K562 (cell line): ENCODE results near the gene MAP3K15. TPM values are rescaled to one million over a fixed set of nuclear protein-coding genes. Genes with fewer than 3 reads are reported as not detected.

Source experiments
- ARID3A ChIP-seq: IDR thresholded peaks from 2 replicates; pipeline ENCODE4 v1.6.1; 2012; ENCODE audit warnings: low read depth, low read length, improper control_type of control experiment, borderline replicate concordance
- EWSR1 ChIP-seq: fragments of 450-650 bp; IDR thresholded peaks from 2 replicates; pipeline ENCODE4 v1.6.1; 2018; ENCODE audit warnings: borderline replicate concordance, mild to moderate bottlenecking, low read depth, moderate library complexity; ENCODE audit not compliant: partially characterized antibody
- EZH2 ChIP-seq: IDR thresholded peaks from 2 replicates; pipeline ENCODE4 v1.6.1; 2012; ENCODE audit warnings: low read depth, mild to moderate bottlenecking, inconsistent platforms, low read length, borderline replicate concordance
- FOXA1 ChIP-seq: fragments of 450-650 bp; IDR thresholded peaks from 2 replicates; pipeline ENCODE4 v1.6.1; 2016; ENCODE audit warnings: mild to moderate bottlenecking, borderline replicate concordance
- HINFP ChIP-seq: fragments of 450-650 bp; conservative IDR thresholded peaks from 2 replicates; pipeline ENCODE4 v1.6.1; 2016; ENCODE audit warnings: missing genetic modification characterization, low read depth, mild to moderate bottlenecking, control low read depth, missing compliant biosample characterization
- RAD21 ChIP-seq, 2 experiments: fragments of 250-450 bp in 1 of 2; fragments of 450-650 bp in 1 of 2; sonication (Bioruptor Pico) in 1 of 2; formaldehyde crosslinking in 1 of 2; IDR thresholded peaks in 1 of 2; conservative IDR thresholded peaks in 1 of 2; 2 replicates each; pipeline versions ENCODE4 v1.4.0 to v1.8.0; 2020 to 2022; ENCODE audit warnings: mild to moderate bottlenecking in 2 of 2, moderate library complexity in 1 of 2
- SMC3 ChIP-seq: conservative IDR thresholded peaks from 2 replicates; pipeline ENCODE4 v1.6.1; 2011; ENCODE audit warnings: low read depth, low read length, improper control_type of control experiment; ENCODE audit not compliant: insufficient read depth
- TFE3 ChIP-seq: fragments of 450-650 bp; formaldehyde crosslinking; IDR thresholded peaks from 2 replicates; pipeline ENCODE4 v1.4.0; 2020; ENCODE audit warnings: mild to moderate bottlenecking, mixed read lengths
- ZNF121 ChIP-seq: sonication (generic); formaldehyde crosslinking; conservative IDR thresholded peaks from 2 replicates; pipeline ENCODE4 v1.8.0; 2022; ENCODE audit warnings: missing genetic modification reagents
- ZNF445 ChIP-seq: fragments of 250-450 bp; sonication (Bioruptor Pico); IDR thresholded peaks from 2 replicates; pipeline ENCODE4 v1.4.0; 2020; ENCODE audit warnings: low read depth, mild to moderate bottlenecking, moderate library complexity
- ZNF778 ChIP-seq: fragments of 450-650 bp; formaldehyde crosslinking; IDR thresholded peaks from 2 replicates; pipeline ENCODE4 v1.4.0; 2020; ENCODE audit warnings: mild to moderate bottlenecking, moderate library complexity
- polyA plus RNA-seq, 8 experiments: library from polyadenylated mRNA; depleted of rRNA in 4 of 8; stranded (reverse) in 5 of 8; unstranded in 3 of 8; fragments of >200 nt; fragmentation: Nextera tagmentation in 2 of 8; fragmentation: Illumina TruSeq in 1 of 8; extraction: Ambion mirVana in 2 of 8; extraction: Trizol in 1 of 8; gene quantifications; 2 replicates each; pipeline versions ENCODE4 v1.2.1 to v1.2.3, GENCODE V29; 2011 to 2014; ENCODE audit warnings: inconsistent platforms in 1 of 8, missing spikeins in 1 of 8
- total RNA-seq, 7 experiments: library from RNA; depleted of rRNA in 6 of 7; stranded (reverse); fragments of >200 nt in 6 of 7; fragmentation: Illumina TruSeq in 2 of 7; extraction: Trizol in 2 of 7; gene quantifications; 2 replicates each; pipeline versions ENCODE4 v1.2.1 to v1.2.3, GENCODE V29; 2011 to 2021; ENCODE audit warnings: low replicate concordance in 1 of 7
- TF ChIP-seq, protein P1 (sequence below): fragments of 450-650 bp; IDR thresholded peaks from 2 replicates; pipeline ENCODE4 v1.6.1; 2018; ENCODE audit warnings: mild to moderate bottlenecking, low read depth; ENCODE audit not compliant: partially characterized antibody
- TF ChIP-seq, protein P2 (sequence below): fragments of 450-650 bp; IDR thresholded peaks from 2 replicates; pipeline ENCODE4 v1.6.1; 2018; ENCODE audit not compliant: partially characterized antibody

MAP3K15 gene
- total and polyA plus RNA-seq, 9 of the 15 experiments (the other 6 are each of a cell fraction or from before 2014, with no cell fraction given): 0.03 to 0.29 (median 0.14) TPM; not detected in 5

DNA sequence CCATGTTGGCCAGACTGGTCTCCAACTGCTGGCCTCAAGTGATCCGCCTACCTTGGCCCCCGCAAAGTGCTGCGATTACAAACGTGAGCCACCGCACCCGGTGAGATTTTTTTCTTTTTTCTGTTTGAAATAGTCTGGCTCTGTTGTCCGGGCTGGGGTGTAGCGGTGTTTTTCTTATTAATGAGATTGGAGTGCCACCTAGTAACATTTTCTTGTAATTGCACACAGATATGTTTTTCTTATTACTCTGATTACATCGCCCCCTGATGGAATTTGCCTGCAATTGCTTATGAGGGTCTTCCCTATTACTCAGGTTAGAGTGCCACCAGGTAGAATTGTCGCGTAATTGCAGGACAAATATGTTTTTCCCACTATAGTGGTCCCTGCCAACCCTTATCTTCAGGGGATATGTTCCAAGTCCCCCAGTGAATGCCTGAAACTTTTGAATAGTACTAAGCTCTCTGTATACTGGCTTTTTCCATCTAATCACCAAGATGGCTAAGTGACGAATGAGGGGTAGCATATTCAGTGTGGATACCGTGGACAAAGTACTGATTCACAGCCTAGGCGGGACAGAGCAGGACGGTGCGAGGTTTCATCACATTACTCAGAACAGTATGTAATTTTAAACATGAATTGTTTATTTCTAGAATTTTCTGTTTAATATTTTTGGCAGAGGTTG, 180.2 kb downstream of the MAP3K15 start (continued):
- TF ChIP-seq EWSR1 (no peak), FOXA1 (no peak), TFE3 (CRISPR knock-in tag) (no peak), ARID3A (peak; percentile 78; the same call in 1 of the 2 replicates), RAD21 (CRISPR knock-in tag; conservative IDR thresholded peaks at IDR 0.05 in 1 of 2, IDR thresholded peaks at IDR 0.05 in 1 of 2) (peak; percentile 28 to 60; a peak in 3 of 4 replicates), ZNF121 (CRISPR knock-in tag) (peak; percentile 47), ZNF445 (no peak), SMC3 (0 out of 2 replicates have a peak, but pooled peaks have one; percentile 22), EZH2 (no peak), HINFP (no peak), ZNF778 (CRISPR knock-in tag) (no peak)
- TF ChIP-seq, protein P1, sequence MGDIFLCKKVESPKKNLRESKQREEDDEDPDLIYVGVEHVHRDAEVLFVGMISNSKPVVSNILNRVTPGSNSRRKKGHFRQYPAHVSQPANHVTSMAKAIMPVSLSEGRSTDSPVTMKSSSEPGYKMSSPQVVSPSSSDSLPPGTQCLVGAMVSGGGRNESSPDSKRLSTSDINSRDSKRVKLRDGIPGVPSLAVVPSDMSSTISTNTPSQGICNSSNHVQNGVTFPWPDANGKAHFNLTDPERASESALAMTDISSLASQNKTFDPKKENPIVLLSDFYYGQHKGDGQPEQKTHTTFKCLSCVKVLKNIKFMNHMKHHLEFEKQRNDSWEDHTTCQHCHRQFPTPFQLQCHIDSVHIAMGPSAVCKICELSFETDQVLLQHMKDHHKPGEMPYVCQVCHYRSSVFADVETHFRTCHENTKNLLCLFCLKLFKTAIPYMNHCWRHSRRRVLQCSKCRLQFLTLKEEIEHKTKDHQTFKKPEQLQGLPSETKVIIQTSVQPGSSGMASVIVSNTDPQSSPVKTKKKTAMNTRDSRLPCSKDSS: no peak
- TF ChIP-seq, protein P2, sequence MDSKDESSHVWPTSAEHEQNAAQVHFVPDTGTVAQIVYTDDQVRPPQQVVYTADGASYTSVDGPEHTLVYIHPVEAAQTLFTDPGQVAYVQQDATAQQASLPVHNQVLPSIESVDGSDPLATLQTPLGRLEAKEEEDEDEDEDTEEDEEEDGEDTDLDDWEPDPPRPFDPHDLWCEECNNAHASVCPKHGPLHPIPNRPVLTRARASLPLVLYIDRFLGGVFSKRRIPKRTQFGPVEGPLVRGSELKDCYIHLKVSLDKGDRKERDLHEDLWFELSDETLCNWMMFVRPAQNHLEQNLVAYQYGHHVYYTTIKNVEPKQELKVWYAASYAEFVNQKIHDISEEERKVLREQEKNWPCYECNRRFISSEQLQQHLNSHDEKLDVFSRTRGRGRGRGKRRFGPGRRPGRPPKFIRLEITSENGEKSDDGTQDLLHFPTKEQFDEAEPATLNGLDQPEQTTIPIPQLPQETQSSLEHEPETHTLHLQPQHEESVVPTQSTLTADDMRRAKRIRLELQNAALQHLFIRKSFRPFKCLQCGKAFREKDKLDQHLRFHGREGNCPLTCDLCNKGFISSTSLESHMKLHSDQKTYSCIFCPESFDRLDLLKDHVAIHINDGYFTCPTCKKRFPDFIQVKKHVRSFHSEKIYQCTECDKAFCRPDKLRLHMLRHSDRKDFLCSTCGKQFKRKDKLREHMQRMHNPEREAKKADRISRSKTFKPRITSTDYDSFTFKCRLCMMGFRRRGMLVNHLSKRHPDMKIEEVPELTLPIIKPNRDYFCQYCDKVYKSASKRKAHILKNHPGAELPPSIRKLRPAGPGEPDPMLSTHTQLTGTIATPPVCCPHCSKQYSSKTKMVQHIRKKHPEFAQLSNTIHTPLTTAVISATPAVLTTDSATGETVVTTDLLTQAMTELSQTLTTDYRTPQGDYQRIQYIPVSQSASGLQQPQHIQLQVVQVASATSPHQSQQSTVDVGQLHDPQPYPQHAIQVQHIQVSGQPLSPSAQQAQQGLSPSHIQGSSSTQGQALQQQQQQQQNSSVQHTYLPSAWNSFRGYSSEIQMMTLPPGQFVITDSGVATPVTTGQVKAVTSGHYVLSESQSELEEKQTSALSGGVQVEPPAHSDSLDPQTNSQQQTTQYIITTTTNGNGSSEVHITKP: no peak
